Liver (tissue), 3 donors: ENCODE data around the gene ARPC3.
A peak's percentile ranks its signal among the peaks of the same experiment; 100 is the strongest.

Experiments used
- ATF3 ChIP-seq: IDR thresholded peaks from 2 replicates; pipeline ENCODE4 v1.6.1; 2016; ENCODE audit warnings: antibody characterized with exemption
- FOXA1 ChIP-seq: IDR thresholded peaks from 2 replicates; pipeline ENCODE4 v1.6.1; 2016; ENCODE audit warnings: antibody characterized with exemption
- GABPA ChIP-seq, 2 donors: IDR thresholded peaks in 1 of 2; conservative IDR thresholded peaks in 1 of 2; 2 replicates each; pipeline ENCODE4 v1.6.1; 2016; ENCODE audit warnings: antibody characterized with exemption in 2 of 2, mild to moderate bottlenecking in 1 of 2, moderate library complexity in 1 of 2
- JUND ChIP-seq, 2 donors: IDR thresholded peaks; 2 replicates each; pipeline ENCODE4 v1.6.1; 2016; ENCODE audit warnings: antibody characterized with exemption in 2 of 2
- MAX ChIP-seq: IDR thresholded peaks from 2 replicates; pipeline ENCODE4 v1.6.1; 2016; ENCODE audit warnings: antibody characterized with exemption
- NR2F2 ChIP-seq: IDR thresholded peaks from 2 replicates; pipeline ENCODE4 v1.6.1; 2016; ENCODE audit warnings: antibody characterized with exemption
- RAD21 ChIP-seq, 2 donors: IDR thresholded peaks; 2 replicates each; pipeline ENCODE4 v1.6.1; 2016; ENCODE audit warnings: antibody characterized with exemption in 2 of 2, mild to moderate bottlenecking in 2 of 2
- TAF1 ChIP-seq: conservative IDR thresholded peaks from 2 replicates; pipeline ENCODE4 v1.6.1; 2016; ENCODE audit warnings: antibody characterized with exemption, mild to moderate bottlenecking
- YY1 ChIP-seq: IDR thresholded peaks from 2 replicates; pipeline ENCODE4 v1.6.1; 2016; ENCODE audit warnings: antibody characterized with exemption, mild to moderate bottlenecking
- TF ChIP-seq, protein P1 (sequence below): fragments of 150-350 bp; IDR thresholded peaks from 2 replicates; pipeline ENCODE4 v1.5.1; 2017; ENCODE audit warnings: improper control_type of control experiment, low read depth, low read length; ENCODE audit not compliant: missing input control
- TF ChIP-seq, protein P2 (sequence below): IDR thresholded peaks from 2 replicates; pipeline ENCODE4 v1.6.1; 2016; ENCODE audit warnings: antibody characterized with exemption, mild to moderate bottlenecking
- TF ChIP-seq, protein P3 (sequence below): IDR thresholded peaks from 2 replicates; pipeline ENCODE4 v1.6.1; 2016; ENCODE audit warnings: antibody characterized with exemption
- donor health status: healthy.
- donor health status: healthy.

GRCh38 chr12:110453569-110454296 is 3.6 kb upstream of the ARPC3 start:
- TF ChIP-seq, protein P1, sequence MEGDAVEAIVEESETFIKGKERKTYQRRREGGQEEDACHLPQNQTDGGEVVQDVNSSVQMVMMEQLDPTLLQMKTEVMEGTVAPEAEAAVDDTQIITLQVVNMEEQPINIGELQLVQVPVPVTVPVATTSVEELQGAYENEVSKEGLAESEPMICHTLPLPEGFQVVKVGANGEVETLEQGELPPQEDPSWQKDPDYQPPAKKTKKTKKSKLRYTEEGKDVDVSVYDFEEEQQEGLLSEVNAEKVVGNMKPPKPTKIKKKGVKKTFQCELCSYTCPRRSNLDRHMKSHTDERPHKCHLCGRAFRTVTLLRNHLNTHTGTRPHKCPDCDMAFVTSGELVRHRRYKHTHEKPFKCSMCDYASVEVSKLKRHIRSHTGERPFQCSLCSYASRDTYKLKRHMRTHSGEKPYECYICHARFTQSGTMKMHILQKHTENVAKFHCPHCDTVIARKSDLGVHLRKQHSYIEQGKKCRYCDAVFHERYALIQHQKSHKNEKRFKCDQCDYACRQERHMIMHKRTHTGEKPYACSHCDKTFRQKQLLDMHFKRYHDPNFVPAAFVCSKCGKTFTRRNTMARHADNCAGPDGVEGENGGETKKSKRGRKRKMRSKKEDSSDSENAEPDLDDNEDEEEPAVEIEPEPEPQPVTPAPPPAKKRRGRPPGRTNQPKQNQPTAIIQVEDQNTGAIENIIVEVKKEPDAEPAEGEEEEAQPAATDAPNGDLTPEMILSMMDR, result no peak
- no peak for TF ChIP-seq ATF3
- TF ChIP-seq, protein P2, sequence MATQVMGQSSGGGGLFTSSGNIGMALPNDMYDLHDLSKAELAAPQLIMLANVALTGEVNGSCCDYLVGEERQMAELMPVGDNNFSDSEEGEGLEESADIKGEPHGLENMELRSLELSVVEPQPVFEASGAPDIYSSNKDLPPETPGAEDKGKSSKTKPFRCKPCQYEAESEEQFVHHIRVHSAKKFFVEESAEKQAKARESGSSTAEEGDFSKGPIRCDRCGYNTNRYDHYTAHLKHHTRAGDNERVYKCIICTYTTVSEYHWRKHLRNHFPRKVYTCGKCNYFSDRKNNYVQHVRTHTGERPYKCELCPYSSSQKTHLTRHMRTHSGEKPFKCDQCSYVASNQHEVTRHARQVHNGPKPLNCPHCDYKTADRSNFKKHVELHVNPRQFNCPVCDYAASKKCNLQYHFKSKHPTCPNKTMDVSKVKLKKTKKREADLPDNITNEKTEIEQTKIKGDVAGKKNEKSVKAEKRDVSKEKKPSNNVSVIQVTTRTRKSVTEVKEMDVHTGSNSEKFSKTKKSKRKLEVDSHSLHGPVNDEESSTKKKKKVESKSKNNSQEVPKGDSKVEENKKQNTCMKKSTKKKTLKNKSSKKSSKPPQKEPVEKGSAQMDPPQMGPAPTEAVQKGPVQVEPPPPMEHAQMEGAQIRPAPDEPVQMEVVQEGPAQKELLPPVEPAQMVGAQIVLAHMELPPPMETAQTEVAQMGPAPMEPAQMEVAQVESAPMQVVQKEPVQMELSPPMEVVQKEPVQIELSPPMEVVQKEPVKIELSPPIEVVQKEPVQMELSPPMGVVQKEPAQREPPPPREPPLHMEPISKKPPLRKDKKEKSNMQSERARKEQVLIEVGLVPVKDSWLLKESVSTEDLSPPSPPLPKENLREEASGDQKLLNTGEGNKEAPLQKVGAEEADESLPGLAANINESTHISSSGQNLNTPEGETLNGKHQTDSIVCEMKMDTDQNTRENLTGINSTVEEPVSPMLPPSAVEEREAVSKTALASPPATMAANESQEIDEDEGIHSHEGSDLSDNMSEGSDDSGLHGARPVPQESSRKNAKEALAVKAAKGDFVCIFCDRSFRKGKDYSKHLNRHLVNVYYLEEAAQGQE, result no peak
- TF ChIP-seq RAD21 (IDR thresholded peaks at IDR 0.05), result no peak
- TF ChIP-seq YY1, result peak; percentile 32
- peak in 1 of 2 donors; percentile 23 for TF ChIP-seq JUND (IDR thresholded peaks at IDR 0.05)
- TF ChIP-seq TAF1, result no peak
- TF ChIP-seq FOXA1, result no peak
- no peak for TF ChIP-seq NR2F2
- no peak for TF ChIP-seq MAX
- TF ChIP-seq, protein P3, sequence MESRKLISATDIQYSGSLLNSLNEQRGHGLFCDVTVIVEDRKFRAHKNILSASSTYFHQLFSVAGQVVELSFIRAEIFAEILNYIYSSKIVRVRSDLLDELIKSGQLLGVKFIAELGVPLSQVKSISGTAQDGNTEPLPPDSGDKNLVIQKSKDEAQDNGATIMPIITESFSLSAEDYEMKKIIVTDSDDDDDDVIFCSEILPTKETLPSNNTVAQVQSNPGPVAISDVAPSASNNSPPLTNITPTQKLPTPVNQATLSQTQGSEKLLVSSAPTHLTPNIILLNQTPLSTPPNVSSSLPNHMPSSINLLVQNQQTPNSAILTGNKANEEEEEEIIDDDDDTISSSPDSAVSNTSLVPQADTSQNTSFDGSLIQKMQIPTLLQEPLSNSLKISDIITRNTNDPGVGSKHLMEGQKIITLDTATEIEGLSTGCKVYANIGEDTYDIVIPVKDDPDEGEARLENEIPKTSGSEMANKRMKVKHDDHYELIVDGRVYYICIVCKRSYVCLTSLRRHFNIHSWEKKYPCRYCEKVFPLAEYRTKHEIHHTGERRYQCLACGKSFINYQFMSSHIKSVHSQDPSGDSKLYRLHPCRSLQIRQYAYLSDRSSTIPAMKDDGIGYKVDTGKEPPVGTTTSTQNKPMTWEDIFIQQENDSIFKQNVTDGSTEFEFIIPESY, result no peak
- peak in 1 of 2 donors; percentile 26 for TF ChIP-seq GABPA (IDR thresholded peaks at IDR 0.05 in 1 of 2, conservative IDR thresholded peaks at IDR 0.05 in 1 of 2)
